ENCODE results near the gene ELL. TPM values are rescaled to one million over a fixed set of nuclear protein-coding genes. Genes with fewer than 3 reads are reported as not detected.
A peak's percentile ranks its signal among the peaks of the same experiment; 100 is the strongest.

ELL gene
- polyA plus RNA-seq, 1 experiment = 2.7 TPM

- H3K27me3 ChIP-seq (ENCODE audit: control insufficient read depth, insufficient read depth, low read length) = no peaks in the 10 kb centered on the region
- H3K4me3 ChIP-seq (ENCODE audit: low read depth, low read length) = no peak overlapping the region
- POLR2A ChIA-PET = interaction anchor here (1.2 kb wide), 1 partner anchor 19 kb away, joined by 3 read pairs; no protein-coding TSS in a partner anchor
- peaks cover 13% of the 10 kb centered on the region; the same call in 1 of the 2 replicates for H3K9me3 ChIP-seq (ENCODE audit: control insufficient read depth, insufficient read depth, low read length)
- CTCF ChIA-PET = interaction anchor here (0.9 to 1.2 kb wide), 2 partner anchors 16 to 17 kb away, joined by 3 read pairs; no protein-coding TSS in a partner anchor
- TF ChIP-seq, protein P1, sequence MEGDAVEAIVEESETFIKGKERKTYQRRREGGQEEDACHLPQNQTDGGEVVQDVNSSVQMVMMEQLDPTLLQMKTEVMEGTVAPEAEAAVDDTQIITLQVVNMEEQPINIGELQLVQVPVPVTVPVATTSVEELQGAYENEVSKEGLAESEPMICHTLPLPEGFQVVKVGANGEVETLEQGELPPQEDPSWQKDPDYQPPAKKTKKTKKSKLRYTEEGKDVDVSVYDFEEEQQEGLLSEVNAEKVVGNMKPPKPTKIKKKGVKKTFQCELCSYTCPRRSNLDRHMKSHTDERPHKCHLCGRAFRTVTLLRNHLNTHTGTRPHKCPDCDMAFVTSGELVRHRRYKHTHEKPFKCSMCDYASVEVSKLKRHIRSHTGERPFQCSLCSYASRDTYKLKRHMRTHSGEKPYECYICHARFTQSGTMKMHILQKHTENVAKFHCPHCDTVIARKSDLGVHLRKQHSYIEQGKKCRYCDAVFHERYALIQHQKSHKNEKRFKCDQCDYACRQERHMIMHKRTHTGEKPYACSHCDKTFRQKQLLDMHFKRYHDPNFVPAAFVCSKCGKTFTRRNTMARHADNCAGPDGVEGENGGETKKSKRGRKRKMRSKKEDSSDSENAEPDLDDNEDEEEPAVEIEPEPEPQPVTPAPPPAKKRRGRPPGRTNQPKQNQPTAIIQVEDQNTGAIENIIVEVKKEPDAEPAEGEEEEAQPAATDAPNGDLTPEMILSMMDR (IDR thresholded peaks at IDR 0.05; ENCODE audit: low read depth, low read length) = no peak
- no peak overlapping the region for H3K27ac ChIP-seq (ENCODE audit: low read depth, low read length)
- no peak for DNase-seq (ENCODE audit: low read depth, low spot score)
These were observed 86.6 kb downstream of the ELL start for GRCh38 chr19:18435178-18435841.

DNA sequence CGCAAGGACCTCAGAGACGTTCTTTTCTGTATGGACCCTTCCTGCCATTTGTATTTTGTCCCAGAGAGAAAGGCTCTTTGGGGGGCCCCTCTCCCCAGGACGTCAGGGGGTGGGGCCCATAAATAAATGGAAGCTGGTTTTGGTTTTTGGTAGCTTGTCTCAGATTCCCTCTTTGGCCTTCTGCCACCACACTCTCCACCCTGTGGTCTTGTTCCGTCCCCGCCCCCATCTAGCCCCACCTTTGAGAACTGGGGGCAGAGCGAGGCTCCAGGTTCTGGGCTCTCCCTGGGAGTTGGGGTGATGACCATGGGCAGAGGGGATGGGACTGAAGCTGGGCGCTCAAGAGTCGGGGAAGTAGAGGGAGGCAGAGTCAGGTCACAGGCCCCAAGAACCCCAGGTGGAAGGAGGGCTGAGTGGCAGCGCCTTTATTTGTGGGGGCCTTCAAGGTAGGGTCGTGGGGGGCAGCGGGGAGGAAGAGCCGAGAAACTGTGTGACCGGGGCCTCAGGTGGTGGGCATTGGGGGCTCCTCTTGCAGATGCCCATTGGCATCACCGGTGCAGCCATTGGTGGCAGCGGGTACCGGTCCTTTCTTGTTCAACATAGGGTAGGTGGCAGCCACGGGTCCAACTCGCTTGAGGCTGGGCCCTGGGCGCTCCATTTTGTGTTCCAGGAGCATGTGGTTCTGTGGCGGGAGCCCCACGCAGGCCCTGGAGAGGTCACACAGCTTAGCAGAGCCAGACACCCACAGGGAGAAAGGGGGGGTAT, 87.3 kb downstream of the ELL start:
- POLR2A ChIA-PET = interaction anchor here (0.5 to 1.2 kb wide), 2 partner anchors 18 to 45 kb away, joined by 3 read pairs; no protein-coding TSS in a partner anchor
- CTCF ChIA-PET = interaction anchor here (1.2 kb wide), 1 partner anchor 16 kb away, joined by 3 read pairs; no protein-coding TSS in a partner anchor

DNA sequence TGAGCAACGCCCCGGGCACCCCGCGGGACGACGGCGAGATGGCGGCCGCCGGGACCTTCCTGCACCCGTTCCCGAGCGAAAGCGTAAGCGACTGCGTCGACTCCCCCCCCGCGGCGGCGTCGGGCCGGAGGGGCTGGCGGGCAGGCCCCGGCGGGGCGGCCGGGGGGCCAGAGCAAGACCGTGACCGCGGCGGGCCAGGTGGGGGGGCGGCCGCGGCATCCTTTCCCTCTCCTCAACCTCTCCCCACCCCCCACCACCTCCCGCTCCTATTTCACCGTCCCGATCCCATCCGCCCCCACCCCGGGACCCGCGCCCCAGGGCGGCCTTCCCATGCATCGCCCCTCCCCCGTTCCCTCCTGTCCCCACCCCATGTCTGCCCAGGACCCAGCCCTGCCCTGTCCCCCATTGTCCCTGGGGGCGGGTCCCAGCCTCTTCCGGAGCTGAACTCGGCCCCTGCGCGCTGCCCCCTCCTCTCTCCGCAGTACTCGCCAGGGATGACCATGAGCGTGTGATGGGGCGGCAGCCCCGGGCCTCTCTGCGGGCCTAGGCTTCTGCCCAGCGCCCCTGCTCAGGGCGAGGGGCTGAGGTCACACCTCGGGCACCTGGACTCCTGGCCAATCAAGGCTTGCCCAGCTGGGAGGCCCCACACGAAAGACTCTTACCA, 88.0 kb downstream of the ELL start:
- no peak overlapping the region for H3K27ac ChIP-seq (ENCODE audit: low read depth, low read length)
- CTCF ChIA-PET = no interaction called here
- POLR2A ChIA-PET = no interaction called here
- DNase-seq (ENCODE audit: low read depth, low spot score) = no peak
- peaks cover 13% of the 10 kb centered on the region; the same call in 1 of the 2 replicates for H3K9me3 ChIP-seq (ENCODE audit: control insufficient read depth, insufficient read depth, low read length)
- H3K27me3 ChIP-seq (ENCODE audit: control insufficient read depth, insufficient read depth, low read length) = no peaks in the 10 kb centered on the region
- TF ChIP-seq, protein P1 (IDR thresholded peaks at IDR 0.05; ENCODE audit: low read depth, low read length) = no peak
- H3K4me3 ChIP-seq (ENCODE audit: low read depth, low read length) = peak overlapping the region; percentile 32

More for the DNA sequence above, 87.3 kb downstream of the ELL start:
- TF ChIP-seq, protein P1 (IDR thresholded peaks at IDR 0.05; ENCODE audit: low read depth, low read length) = no peak
- Histone ChIP-seq H3K9me3 (ENCODE audit: control insufficient read depth, insufficient read depth, low read length) (peaks cover 13% of the 10 kb centered on the region; the same call in 1 of the 2 replicates), H3K4me3 (ENCODE audit: low read depth, low read length) (peak overlapping the region; percentile 32; the same call in 1 of the 2 replicates), H3K27me3 (ENCODE audit: control insufficient read depth, insufficient read depth, low read length) (no peaks in the 10 kb centered on the region), H3K27ac (ENCODE audit: low read depth, low read length) (no peak overlapping the region)
- DNase-seq (ENCODE audit: low read depth, low spot score) = no peak

DNA sequence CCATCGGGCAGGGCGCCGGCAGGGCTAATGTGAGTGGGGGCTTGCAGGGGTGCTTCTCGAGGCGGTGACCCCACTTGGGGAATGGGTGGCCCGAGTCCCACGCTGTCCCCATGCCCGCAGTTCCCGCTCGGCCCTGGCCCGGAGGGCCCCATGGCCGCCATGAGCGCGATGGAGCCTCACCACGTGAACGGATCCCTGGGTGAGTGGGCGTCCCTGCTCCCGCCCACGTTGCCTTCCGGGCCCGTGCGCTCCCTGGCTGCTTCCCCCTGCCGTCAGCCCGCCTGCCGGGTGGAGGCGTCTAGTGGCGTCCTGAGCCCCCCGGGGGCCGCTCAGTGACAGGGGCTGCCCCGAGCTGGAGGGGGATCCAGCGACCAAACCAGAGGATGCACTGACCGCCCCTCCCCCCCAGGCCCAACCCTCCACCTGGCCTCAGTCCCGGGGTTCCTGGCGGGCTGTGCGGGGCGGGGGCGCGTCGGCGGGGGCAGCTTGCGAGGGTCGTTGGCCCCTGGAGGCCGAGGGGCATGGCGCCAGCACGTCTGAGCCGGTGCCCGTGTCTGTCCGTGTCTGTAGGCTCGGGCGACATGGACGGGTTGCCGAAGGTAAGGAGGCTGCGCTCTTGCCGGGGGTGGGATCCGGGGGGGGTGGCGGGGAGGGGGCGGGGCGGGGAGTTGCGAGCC, 88.7 kb downstream of the ELL start:
- H3K4me3 ChIP-seq (ENCODE audit: low read depth, low read length) = peak overlapping the region; percentile 50

More for the DNA sequence above, 88.7 kb downstream of the ELL start:
- CTCF ChIA-PET = no interaction called here
- Histone ChIP-seq H3K9me3 (ENCODE audit: control insufficient read depth, insufficient read depth, low read length) (peaks cover 13% of the 10 kb centered on the region; the same call in 1 of the 2 replicates), H3K27ac (ENCODE audit: low read depth, low read length) (no peak overlapping the region), H3K27me3 (ENCODE audit: control insufficient read depth, insufficient read depth, low read length) (no peaks in the 10 kb centered on the region)
- TF ChIP-seq, protein P1 (IDR thresholded peaks at IDR 0.05; ENCODE audit: low read depth, low read length) = no peak
- POLR2A ChIA-PET = no interaction called here
- DNase-seq (ENCODE audit: low read depth, low spot score) = no peak
